Karpas-422 (cell line): ENCODE measurements around the gene IFITM10. TPM values are rescaled to one million over a fixed set of nuclear protein-coding genes. Genes with fewer than 3 reads are reported as not detected.

Source experiments
- DNase-seq: peaks from one replicate; pipeline ENCODE4 v3.0.0-alpha.2; 2015
- H2AFZ ChIP-seq: fragments of 200-600 bp; sonication (generic); 2 replicates; pipeline ENCODE4 v1.6.1; 2014; ENCODE audit warnings: antibody characterized with exemption, low read length, mixed read lengths
- H3K27ac ChIP-seq: fragments of 200-600 bp; sonication (generic); 2 replicates; pipeline ENCODE4 v1.5.1; 2014; ENCODE audit warnings: mild to moderate bottlenecking, low read length, moderate library complexity
- H3K27me3 ChIP-seq: fragments of 200-600 bp; sonication (generic); 2 replicates; pipeline ENCODE4 v1.6.1; 2014; ENCODE audit warnings: low read length, mixed read lengths
- H3K36me3 ChIP-seq: fragments of 200-600 bp; sonication (generic); 2 replicates; pipeline ENCODE4 v1.6.1; 2014; ENCODE audit warnings: low read length, mixed read lengths; ENCODE audit not compliant: insufficient read depth
- H3K4me1 ChIP-seq: fragments of 200-600 bp; sonication (generic); 2 replicates; pipeline ENCODE4 v1.6.1; 2014; ENCODE audit warnings: mild to moderate bottlenecking, low read length, mixed read lengths
- H3K4me2 ChIP-seq: fragments of 200-600 bp; sonication (generic); 2 replicates; pipeline ENCODE4 v1.6.1; 2014; ENCODE audit warnings: low read length, low read depth, mild to moderate bottlenecking; ENCODE audit not compliant: poor library complexity, severe bottlenecking
- H3K4me3 ChIP-seq: fragments of 200-600 bp; sonication (generic); 2 replicates; pipeline ENCODE4 v1.5.1; 2014; ENCODE audit warnings: mild to moderate bottlenecking, antibody characterized with exemption, low read length, mixed read lengths
- H3K79me2 ChIP-seq: fragments of 200-600 bp; sonication (generic); 2 replicates; pipeline ENCODE4 v1.6.1; 2014; ENCODE audit warnings: mild to moderate bottlenecking, low read length, mixed read lengths
- H3K9ac ChIP-seq: fragments of 200-600 bp; sonication (generic); 2 replicates; pipeline ENCODE4 v1.6.0; 2014; ENCODE audit warnings: low read length
- H3K9me2 ChIP-seq: fragments of 200-600 bp; sonication (generic), shearing (Covaris generic); replicated peaks from 2 replicates; pipeline ENCODE4 v1.6.0; 2014; ENCODE audit warnings: mild to moderate bottlenecking, low read length, moderate library complexity; ENCODE audit not compliant: insufficient read depth
- H3K9me3 ChIP-seq: fragments of 300-700, 200-600 bp; sonication (generic); 2 replicates; pipeline ENCODE4 v1.6.1; 2014; ENCODE audit warnings: low read length, mixed read lengths
- H4K20me1 ChIP-seq: fragments of 200-600 bp; sonication (generic); 2 replicates; pipeline ENCODE4 v1.6.1; 2014; ENCODE audit warnings: mild to moderate bottlenecking, antibody characterized with exemption, low read length, low read depth; ENCODE audit not compliant: insufficient read depth
- total RNA-seq: library from RNA; depleted of rRNA; stranded (reverse); fragments of >200 nt; shearing (Covaris generic); gene quantifications from 2 replicates; pipeline ENCODE4 v1.2.3, GENCODE V29; 2014; ENCODE audit warnings: low replicate concordance

Gene IFITM10
- total RNA-seq, 1 experiment from 2014 or later: not detected

DNA sequence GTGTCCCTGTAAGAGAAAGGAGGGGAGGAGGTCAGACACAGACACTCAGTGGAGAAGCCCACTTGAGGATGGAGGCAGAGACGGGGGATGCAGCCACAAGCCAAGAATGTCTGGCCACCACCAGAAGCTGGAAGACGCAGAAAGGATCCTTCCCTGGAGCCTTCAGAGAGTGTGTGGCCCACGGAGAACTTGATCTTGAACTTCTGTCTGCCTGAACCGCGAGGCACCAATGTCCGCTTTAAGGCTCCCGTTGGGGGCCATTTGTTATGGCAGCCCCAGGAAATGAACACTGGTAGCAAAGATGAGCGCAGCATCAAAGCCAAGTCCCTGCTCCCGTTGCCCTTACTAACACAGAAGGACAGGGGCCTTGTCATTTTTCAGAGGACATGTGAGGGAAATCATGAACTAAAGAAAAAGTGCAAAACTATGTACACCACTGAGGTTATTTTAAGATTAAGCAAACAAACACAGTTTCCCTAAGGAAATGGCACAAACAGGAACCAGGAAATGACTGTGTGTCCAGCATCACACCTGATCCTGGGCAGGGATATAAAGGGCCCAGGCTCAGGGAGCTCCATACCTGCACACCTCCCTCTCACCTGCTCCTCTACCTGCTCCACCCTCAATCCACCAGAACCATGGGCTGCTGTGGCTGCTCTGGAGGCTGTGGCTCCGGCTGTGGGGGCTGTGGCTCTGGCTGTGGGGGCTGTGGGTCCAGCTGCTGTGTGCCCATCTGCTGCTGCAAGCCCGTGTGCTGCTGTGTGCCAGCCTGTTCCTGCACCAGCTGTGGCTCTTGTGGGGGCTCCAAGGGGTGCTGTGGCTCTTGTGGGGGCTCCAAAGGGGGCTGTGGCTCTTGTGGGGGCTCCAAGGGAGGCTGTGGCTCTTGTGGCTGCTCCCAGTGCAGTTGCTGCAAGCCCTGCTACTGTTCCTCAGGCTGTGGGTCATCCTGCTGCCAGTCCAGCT lies 53.5 kb downstream of the IFITM10 start, which contains the start of gene KRTAP5-6:
TSS of gene KRTAP5-6 (plus strand) at position 588 of the 963 bp plus-strand sequence. CDS start at position 639, 51 bp downstream.
- Histone ChIP-seq H3K27ac (no peak within 1 kb of the TSS), H2AFZ (no peak within 1 kb of the TSS), H3K9me2 (no peaks in the 10 kb centered on the region), H4K20me1 (no peaks in the 10 kb centered on the region), H3K36me3 (no peaks in the 10 kb centered on the region), H3K79me2 (no peaks in the 10 kb centered on the region), H3K9ac (no peak within 1 kb of the TSS), H3K27me3 (no peaks in the 10 kb centered on the region), H3K4me2 (no peak within 1 kb of the TSS), H3K9me3 (no peaks in the 10 kb centered on the region), H3K4me1 (peaks cover 7% of the 10 kb centered on the region), H3K4me3 (no peak within 1 kb of the TSS)
- no peak for DNase-seq

DNA sequence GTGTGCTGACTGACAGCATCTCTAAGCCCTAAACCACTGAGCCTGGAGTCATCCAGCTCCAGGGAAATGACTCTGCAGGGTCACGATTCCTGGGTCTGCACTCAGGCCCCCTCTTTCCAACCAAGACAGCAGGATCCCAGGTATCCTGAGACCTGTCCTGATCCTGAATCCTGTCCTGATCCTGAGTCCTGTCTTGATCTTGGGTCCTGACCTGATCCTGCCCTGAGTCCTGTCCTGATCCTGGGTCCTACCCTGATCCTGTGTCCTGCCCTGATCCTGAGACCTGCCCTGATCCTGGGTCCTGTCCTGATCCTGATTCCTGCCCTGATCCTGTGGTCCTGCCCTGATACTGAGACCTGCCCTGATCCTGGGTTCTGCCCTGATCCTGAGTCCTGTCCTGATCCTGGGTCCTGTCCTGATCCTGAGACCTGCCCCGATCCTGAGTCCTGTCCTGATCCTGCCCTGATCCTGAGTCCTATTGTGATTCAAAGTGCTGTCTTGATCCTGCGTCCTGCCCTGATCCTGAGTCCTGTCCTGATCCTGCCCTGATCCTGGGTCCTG lies 54.8 kb downstream of the IFITM10 start:
- Histone ChIP-seq H3K4me1 (peaks cover 7% of the 10 kb centered on the region), H3K36me3 (no peaks in the 10 kb centered on the region), H3K9ac (no peak overlapping the region), H3K27me3 (no peaks in the 10 kb centered on the region), H3K4me3 (no peak overlapping the region), H4K20me1 (no peaks in the 10 kb centered on the region), H3K79me2 (no peaks in the 10 kb centered on the region), H3K4me2 (no peak overlapping the region), H3K9me2 (no peaks in the 10 kb centered on the region), H3K9me3 (no peaks in the 10 kb centered on the region), H2AFZ (no peak overlapping the region), H3K27ac (no peak overlapping the region)
- DNase-seq: no peak

DNA sequence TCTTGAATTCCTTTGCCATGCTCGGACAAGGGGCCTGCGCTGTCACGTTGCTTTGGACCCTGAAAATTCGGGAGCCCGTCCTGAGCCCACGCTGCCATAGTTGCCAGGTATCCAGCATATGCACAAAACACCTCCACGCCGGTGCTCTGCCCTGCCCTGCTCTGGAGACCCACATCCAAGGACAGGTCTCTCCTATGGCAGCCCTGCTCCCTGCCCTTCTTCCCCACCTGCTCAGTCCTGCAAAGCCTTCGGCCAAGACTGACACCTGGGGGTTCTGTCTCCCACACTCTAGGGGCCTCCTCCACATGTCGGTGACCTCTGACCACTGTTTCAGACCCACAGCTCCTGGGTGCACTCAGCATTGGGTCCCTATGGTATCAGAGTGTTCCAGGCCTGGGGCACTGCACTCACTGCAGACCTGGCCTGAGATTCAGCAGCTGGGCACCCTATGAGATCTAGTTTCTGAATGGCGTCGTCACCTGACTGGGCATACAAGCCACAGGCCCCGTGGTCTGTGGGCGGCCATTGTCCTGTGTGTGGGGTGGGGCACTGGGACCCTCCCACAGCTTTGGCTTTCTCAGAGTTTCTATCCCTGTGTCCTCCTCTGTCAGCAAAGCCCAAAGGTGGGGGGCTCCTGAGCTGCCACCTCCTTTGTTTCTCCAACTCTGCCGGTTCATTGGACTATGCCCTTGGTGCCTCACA lies 55.4 kb downstream of the IFITM10 start:
- no peaks in the 10 kb centered on the region for H3K79me2 ChIP-seq
- H3K9me3 ChIP-seq: no peaks in the 10 kb centered on the region
- no peak for DNase-seq
- H3K9me2 ChIP-seq: no peaks in the 10 kb centered on the region
- no peaks in the 10 kb centered on the region for H4K20me1 ChIP-seq
- H2AFZ ChIP-seq: no peak overlapping the region
- no peak overlapping the region for H3K9ac ChIP-seq
- no peaks in the 10 kb centered on the region for H3K27me3 ChIP-seq
- no peak overlapping the region for H3K27ac ChIP-seq
- H3K4me1 ChIP-seq: peaks cover 7% of the 10 kb centered on the region
- H3K36me3 ChIP-seq: no peaks in the 10 kb centered on the region
- no peak overlapping the region for H3K4me3 ChIP-seq
- H3K4me2 ChIP-seq: no peak overlapping the region

DNA sequence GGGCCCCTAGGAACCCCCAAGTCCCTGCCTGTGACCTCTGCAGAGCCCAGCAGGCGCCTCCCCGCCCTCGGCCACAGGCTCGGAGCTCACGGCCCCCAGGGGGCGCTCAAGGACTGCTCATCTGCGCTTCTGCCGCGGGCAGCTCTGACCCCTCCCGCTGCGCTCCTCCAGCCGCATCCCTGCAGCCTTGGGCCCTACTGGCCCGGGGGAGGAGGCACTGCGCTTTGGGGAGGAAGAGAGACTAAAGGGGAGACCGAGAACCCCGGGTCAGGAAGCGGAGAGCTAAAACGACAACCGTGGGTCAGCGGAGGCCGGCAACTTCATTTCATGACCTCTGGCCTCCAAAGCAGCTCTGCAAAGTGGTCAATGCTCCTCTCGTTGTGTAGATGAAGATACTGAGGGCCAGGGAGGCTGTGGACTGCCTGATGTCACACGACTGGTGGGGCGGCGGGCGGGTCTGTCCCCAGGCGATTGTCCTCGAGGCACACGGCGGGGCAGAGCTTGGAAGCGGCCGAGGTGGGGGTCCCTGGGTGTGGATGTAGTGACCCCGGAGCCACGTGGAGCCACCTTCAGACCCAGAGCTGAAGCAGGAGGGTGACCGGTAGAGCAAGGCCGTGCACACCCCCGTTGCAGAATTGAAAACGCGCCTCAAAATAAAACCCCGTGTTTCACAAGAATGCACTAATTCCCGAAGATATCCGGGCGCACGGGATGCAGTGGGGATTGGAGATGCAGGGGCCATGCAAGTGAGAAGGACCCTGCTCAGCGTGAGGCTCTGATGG lies 56.1 kb downstream of the IFITM10 start:
- H3K36me3 ChIP-seq: no peaks in the 10 kb centered on the region
- H2AFZ ChIP-seq: no peak overlapping the region; the same call in 1 of the 2 replicates
- H4K20me1 ChIP-seq: no peaks in the 10 kb centered on the region
- peaks cover 7% of the 10 kb centered on the region for H3K4me1 ChIP-seq
- H3K9me3 ChIP-seq: no peaks in the 10 kb centered on the region
- peak overlapping the region; percentile 68 for H3K4me2 ChIP-seq
- H3K79me2 ChIP-seq: no peaks in the 10 kb centered on the region
- H3K27ac ChIP-seq: no peak overlapping the region
- peak overlapping the region; percentile 61 for H3K9ac ChIP-seq
- H3K27me3 ChIP-seq: no peaks in the 10 kb centered on the region
- no peaks in the 10 kb centered on the region for H3K9me2 ChIP-seq
- DNase-seq: peak; percentile 93
- no peak overlapping the region; the same call in 1 of the 2 replicates for H3K4me3 ChIP-seq

DNA sequence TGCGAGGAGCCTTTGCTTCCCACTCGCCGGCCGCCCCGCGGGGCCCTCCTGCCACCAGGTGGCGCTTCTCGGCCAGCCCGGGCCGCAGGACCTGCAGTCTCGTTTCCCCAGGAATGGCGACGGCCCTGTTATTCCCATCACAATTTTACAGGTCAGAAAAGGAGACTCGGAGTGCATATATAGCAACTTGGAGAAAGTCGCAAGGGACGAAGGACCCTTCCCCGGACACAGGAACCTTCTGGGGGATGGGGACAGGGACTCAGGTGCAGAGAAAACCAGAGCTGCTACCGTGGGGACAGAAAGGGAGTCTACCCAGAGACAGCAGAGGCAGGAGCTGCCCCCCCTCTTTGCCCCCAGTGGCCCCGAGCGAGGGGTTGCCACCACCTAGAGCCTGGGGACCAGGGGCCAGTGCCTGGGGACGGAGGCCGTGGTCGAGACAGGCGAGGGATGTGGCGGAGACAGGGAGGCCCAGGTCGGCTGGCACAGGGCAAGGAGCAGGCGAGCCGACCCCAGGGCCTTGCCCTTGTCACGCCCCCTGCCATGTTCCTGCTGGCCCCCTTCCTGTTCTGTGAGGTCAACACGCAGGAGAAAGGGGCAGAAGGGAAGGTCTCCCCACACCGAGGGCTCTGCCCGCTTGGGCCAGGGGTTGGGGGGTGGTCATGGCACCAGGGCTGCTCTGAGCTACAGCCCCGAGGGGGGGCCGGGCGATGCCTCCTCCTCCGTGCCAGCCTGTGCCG lies 56.9 kb downstream of the IFITM10 start:
- H3K4me1 ChIP-seq: peaks cover 7% of the 10 kb centered on the region
- no peaks in the 10 kb centered on the region for H4K20me1 ChIP-seq
- H2AFZ ChIP-seq: peak overlapping the region; percentile 97
- H3K36me3 ChIP-seq: no peaks in the 10 kb centered on the region
- no peaks in the 10 kb centered on the region for H3K9me3 ChIP-seq
- H3K9me2 ChIP-seq: no peaks in the 10 kb centered on the region
- no peaks in the 10 kb centered on the region for H3K27me3 ChIP-seq
- H3K79me2 ChIP-seq: no peaks in the 10 kb centered on the region
- peak overlapping the region; percentile 55; the same call in 1 of the 2 replicates for H3K4me3 ChIP-seq
- H3K9ac ChIP-seq: peak overlapping the region; percentile 61
- H3K27ac ChIP-seq: no peak overlapping the region
- DNase-seq: peak; percentile 81
- H3K4me2 ChIP-seq: peak overlapping the region; percentile 68

DNA sequence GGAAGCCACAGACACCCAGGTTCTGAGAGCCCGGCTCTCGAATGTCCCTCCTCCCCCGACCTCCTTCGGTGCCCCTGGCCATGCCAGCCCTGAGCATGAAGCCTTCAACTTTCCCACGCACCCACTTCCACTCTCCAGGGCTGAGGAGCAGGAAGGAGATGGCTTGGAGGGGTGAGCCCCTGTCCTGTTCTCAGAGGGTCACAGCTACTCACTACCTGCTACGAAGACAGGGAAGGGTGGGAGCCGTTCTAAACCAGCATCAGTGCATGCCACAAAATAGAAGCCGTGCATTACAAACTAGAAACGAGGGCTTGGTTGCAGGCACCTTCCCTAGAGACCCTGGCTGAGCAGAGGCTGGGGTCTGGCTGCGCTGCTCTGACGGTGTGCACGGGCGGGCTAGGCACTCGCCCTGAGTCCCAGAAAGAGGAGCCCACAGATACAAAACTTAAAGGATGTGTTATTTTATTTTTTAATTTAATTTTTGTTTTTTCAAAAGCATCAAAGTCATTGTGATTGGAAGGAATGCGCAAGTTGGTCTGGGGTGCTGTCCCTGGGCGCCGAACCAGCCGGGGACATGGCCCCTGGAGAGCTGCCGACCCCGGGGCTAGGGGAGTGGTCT lies 57.6 kb downstream of the IFITM10 start:
- no peaks in the 10 kb centered on the region for H3K9me2 ChIP-seq
- H3K27ac ChIP-seq: no peak overlapping the region
- no peaks in the 10 kb centered on the region for H3K36me3 ChIP-seq
- DNase-seq: no peak
- no peaks in the 10 kb centered on the region for H3K79me2 ChIP-seq
- no peaks in the 10 kb centered on the region for H3K27me3 ChIP-seq
- no peaks in the 10 kb centered on the region for H4K20me1 ChIP-seq
- H3K9ac ChIP-seq: no peak overlapping the region
- H3K4me1 ChIP-seq: peaks cover 7% of the 10 kb centered on the region
- H3K9me3 ChIP-seq: no peaks in the 10 kb centered on the region
- H3K4me2 ChIP-seq: peak overlapping the region; percentile 68
- no peak overlapping the region for H3K4me3 ChIP-seq
- H2AFZ ChIP-seq: no peak overlapping the region
